T-cell (primary cell): ENCODE measurements around the gene LMO1. TPM values are rescaled to one million over a fixed set of nuclear protein-coding genes. Genes with fewer than 3 reads are reported as not detected.

Experiments used
- ATAC-seq, 4 experiments: fragments of 200-7000 bp in 3 of 4; fragments of 150-1000 bp in 1 of 4; cut with Tn5 transposase; replicated peaks in 1 of 4; 1 replicate in 3 of 4; 2 replicates in 1 of 4; pipeline ENCODE4 v1.10.0; 2021; ENCODE audit warnings: moderate library complexity in 3 of 4, mild to moderate bottlenecking in 2 of 4, moderate number of reproducible peaks in 1 of 4
- CTCF ChIA-PET, 2 donors: fragments of 300-600 bp; sonication (Branson Sonifier 250); formaldehyde crosslinking; loops; one replicate each; lab custom pipeline; 2022; ENCODE audit warnings: antibody characterized with exemption in 2 of 2; lab: Charles Lee
- POLR2A ChIA-PET, 2 donors: fragments of 300-600 bp; sonication (Branson Sonifier 250); formaldehyde crosslinking; loops; one replicate each; lab custom pipeline; 2022; ENCODE audit warnings: antibody characterized with exemption in 2 of 2; lab: Charles Lee
- DNase-seq, 35 experiments: peaks; one replicate each; pipeline versions ENCODE4 v3.0.0 to v3.0.0-alpha.2; 2013 to 2023
- H3K27ac ChIP-seq: one replicate; pipeline ENCODE4 v1.5.1; 2013; ENCODE audit warnings: low read length
- H3K27me3 ChIP-seq, 2 experiments: replicated peaks in 1 of 2; 1 replicate in 1 of 2; 2 replicates in 1 of 2; pipeline versions ENCODE4 v1.6.1 to v1.7.0; 2013; ENCODE audit warnings: low read length in 1 of 2, mixed read lengths in 1 of 2; ENCODE audit not compliant: control insufficient read depth in 2 of 2, insufficient read depth in 2 of 2; ENCODE audit errors: extremely low read depth in 1 of 2
- H3K36me3 ChIP-seq, 2 donors: 1 replicate in 1 of 2; 2 replicates in 1 of 2; pipeline versions ENCODE4 v1.6.1 to v1.7.0; 2013; ENCODE audit warnings: low read length in 1 of 2; ENCODE audit not compliant: control insufficient read depth in 2 of 2, insufficient read depth in 1 of 2; ENCODE audit errors: extremely low read depth in 1 of 2
- H3K4me1 ChIP-seq, 2 experiments: 1 replicate in 1 of 2; 2 replicates in 1 of 2; pipeline versions ENCODE4 v1.6.1 to v1.7.0; 2013; ENCODE audit warnings: low read length in 2 of 2, mixed read lengths in 1 of 2; ENCODE audit not compliant: insufficient read depth in 2 of 2, control insufficient read depth in 1 of 2; ENCODE audit errors: extremely low read depth in 1 of 2
- H3K4me3 ChIP-seq, 2 donors: 1 replicate in 1 of 2; 2 replicates in 1 of 2; pipeline versions ENCODE4 v1.5.1 to v1.7.0; 2013; ENCODE audit warnings: mild to moderate bottlenecking in 2 of 2, low read length in 1 of 2, moderate library complexity in 1 of 2; ENCODE audit not compliant: control insufficient read depth in 1 of 2; ENCODE audit errors: extremely low read depth in 1 of 2
- H3K9me3 ChIP-seq: 2 replicates; pipeline ENCODE4 v1.7.0; 2013
- H3K27ac Mint-ChIP-seq, 2 donors: one replicate each; pipeline ENCODE4 v1.8.0; 2020 to 2021; ENCODE audit warnings: mild to moderate bottlenecking in 2 of 2, mixed read lengths in 2 of 2
- H3K27me3 Mint-ChIP-seq, 2 donors: one replicate each; pipeline ENCODE4 v1.8.0; 2021 to 2022; ENCODE audit warnings: mixed read lengths in 2 of 2
- H3K36me3 Mint-ChIP-seq: one replicate; pipeline ENCODE4 v1.8.0; 2021; ENCODE audit warnings: mixed read lengths
- H3K4me1 Mint-ChIP-seq, 3 donors: one replicate each; pipeline ENCODE4 v1.8.0; 2020 to 2022; ENCODE audit warnings: mixed read lengths in 3 of 3, mild to moderate bottlenecking in 1 of 3
- H3K4me3 Mint-ChIP-seq, 3 donors: one replicate each; pipeline ENCODE4 v1.8.0; 2020 to 2022; ENCODE audit warnings: mild to moderate bottlenecking in 3 of 3, mixed read lengths in 3 of 3, moderate library complexity in 3 of 3
- H3K9me3 Mint-ChIP-seq, 3 donors: one replicate each; pipeline ENCODE4 v1.8.0; 2020 to 2022; ENCODE audit warnings: mixed read lengths in 3 of 3
- WGBS: methylation state at CpG from one replicate; pipeline ENCODE4 v1.1.5; 2013; ENCODE audit warnings: missing lambda C conversion rate; ENCODE audit not compliant: insufficient coverage; 5-methylcytosine and 5-hydroxymethylcytosine counted together
- total RNA-seq, 35 experiments: library from RNA in 6 of 35; stranded (reverse) in 6 of 35; fragments of 120-200 nt in 1 of 35; gene quantifications; one replicate each; pipeline versions ENCODE4 v1.2.1 to v1.2.4 and lab custom pipeline; 2013 to 2026

The LMO1 gene
- total RNA-seq, 5 donors from 2014 or later (not counting 1 experiment from before 2014, with no cell fraction given): not detected

- Histone ChIP-seq H3K4me3 (no peak overlapping the region), H3K36me3 (no peaks in the 10 kb centered on the region), H3K9me3 (no peaks in the 10 kb centered on the region), H3K4me1 (no peaks in the 10 kb centered on the region), H3K27ac (no peak overlapping the region), H3K27me3 (peaks cover 0 to 20% of the 10 kb centered on the region in 2 experiments)
- DNase-seq (no peak), ATAC-seq (no peak)
- WGBS: 88% methylated on average over 11 of the region's 11 CpGs
- Mint-ChIP-seq H3K4me3 (no peak overlapping the region), H3K9me3 (no peaks in the 10 kb centered on the region), H3K4me1 (no peaks in the 10 kb centered on the region), H3K27ac (no peak overlapping the region), H3K36me3 (no peaks in the 10 kb centered on the region), H3K27me3 (no peaks in the 10 kb centered on the region)
- ChIA-PET POLR2A (no interaction called here), CTCF (interaction anchor here in 1 of 2 donors (1.1 kb wide), 1 partner anchor 10 kb away, joined by 3 read pairs; no protein-coding TSS in a partner anchor)
Measured at GRCh38 chr11:8218840-8219239, 44.8 kb downstream of the LMO1 start.

GRCh38 chr11:8218409-8218808 lies 45.3 kb downstream of the LMO1 start:
- DNase-seq (no peak), ATAC-seq (no peak)
- H3K27me3 ChIP-seq: peaks cover 0 to 20% of the 10 kb centered on the region in 2 experiments
- ChIA-PET POLR2A (no interaction called here), CTCF (interaction anchor here in 1 of 2 donors (1.1 kb wide), 1 partner anchor 10 kb away, joined by 3 read pairs; no protein-coding TSS in a partner anchor)
- Mint-ChIP-seq H3K27me3 (no peaks in the 10 kb centered on the region), H3K9me3 (no peaks in the 10 kb centered on the region), H3K4me3 (no peak overlapping the region), H3K4me1 (no peaks in the 10 kb centered on the region), H3K27ac (no peak overlapping the region), H3K36me3 (no peaks in the 10 kb centered on the region)
- H3K4me1 ChIP-seq: no peaks in the 10 kb centered on the region
- no peak overlapping the region for H3K4me3 ChIP-seq
- H3K9me3 ChIP-seq: no peaks in the 10 kb centered on the region
- no peaks in the 10 kb centered on the region for H3K36me3 ChIP-seq
- no peak overlapping the region for H3K27ac ChIP-seq
- 83% methylated on average over 1 of the region's 4 CpGs for WGBS

GRCh38 chr11:8217926-8218325 lies 45.8 kb downstream of the LMO1 start:
- Histone ChIP-seq H3K27me3 (peaks cover 0 to 20% of the 10 kb centered on the region in 2 experiments), H3K4me3 (no peak overlapping the region), H3K27ac (no peak overlapping the region), H3K36me3 (no peaks in the 10 kb centered on the region), H3K4me1 (no peaks in the 10 kb centered on the region), H3K9me3 (no peaks in the 10 kb centered on the region)
- CTCF ChIA-PET: interaction anchor here in 1 of 2 donors (0.7 to 1.1 kb wide), 2 partner anchors 11 to 126 kb away, joined by 3 read pairs; no protein-coding TSS in a partner anchor
- no peak overlapping the region for H3K27ac Mint-ChIP-seq
- no peaks in the 10 kb centered on the region for H3K4me1 Mint-ChIP-seq
- 72% methylated on average over 11 of the region's 11 CpGs for WGBS
- POLR2A ChIA-PET: no interaction called here
- no peaks in the 10 kb centered on the region for H3K9me3 Mint-ChIP-seq
- no peak overlapping the region for H3K4me3 Mint-ChIP-seq
- DNase-seq (no peak), ATAC-seq (no peak)
- H3K27me3 Mint-ChIP-seq: no peaks in the 10 kb centered on the region
- H3K36me3 Mint-ChIP-seq: no peaks in the 10 kb centered on the region

- no peak for ATAC-seq
- no peak for DNase-seq
- no peak overlapping the region for H3K4me3 Mint-ChIP-seq
- H3K27ac Mint-ChIP-seq: no peak overlapping the region
- no peaks in the 10 kb centered on the region for H3K36me3 ChIP-seq
- ChIA-PET CTCF (interaction anchor here in 1 of 2 donors (0.7 kb wide), 1 partner anchor 125 kb away, joined by 3 read pairs; no protein-coding TSS in a partner anchor), POLR2A (no interaction called here)
- no peak overlapping the region for H3K4me3 ChIP-seq
- H3K27me3 ChIP-seq: peaks cover 0 to 16% of the 10 kb centered on the region in 2 experiments
- H3K9me3 Mint-ChIP-seq: no peaks in the 10 kb centered on the region
- no peaks in the 10 kb centered on the region for H3K4me1 Mint-ChIP-seq
- H3K27ac ChIP-seq: no peak overlapping the region
- H3K27me3 Mint-ChIP-seq: no peaks in the 10 kb centered on the region
- no peaks in the 10 kb centered on the region for H3K36me3 Mint-ChIP-seq
- no peaks in the 10 kb centered on the region for H3K9me3 ChIP-seq
- 78% methylated on average over 1 of the region's 4 CpGs for WGBS
- no peaks in the 10 kb centered on the region for H3K4me1 ChIP-seq
Measured at GRCh38 chr11:8217136-8217535, 46.5 kb downstream of the LMO1 start.

- no peak overlapping the region for H3K4me3 ChIP-seq
- ChIA-PET POLR2A (no interaction called here), CTCF (no interaction called here)
- 67% methylated on average over 3 of the region's 4 CpGs for WGBS
- Mint-ChIP-seq H3K9me3 (no peaks in the 10 kb centered on the region), H3K4me1 (no peaks in the 10 kb centered on the region), H3K36me3 (no peaks in the 10 kb centered on the region), H3K4me3 (no peak overlapping the region), H3K27ac (no peak overlapping the region), H3K27me3 (peaks cover 3 to 7% of the 10 kb centered on the region in 2 donors)
- no peaks in the 10 kb centered on the region for H3K36me3 ChIP-seq
- ATAC-seq (no peak), DNase-seq (no peak)
- no peaks in the 10 kb centered on the region for H3K4me1 ChIP-seq
- no peak overlapping the region for H3K27ac ChIP-seq
- H3K27me3 ChIP-seq: peaks cover 0 to 20% of the 10 kb centered on the region in 2 experiments
- H3K9me3 ChIP-seq: no peaks in the 10 kb centered on the region
Measured at GRCh38 chr11:8213376-8213775, 50.3 kb downstream of the LMO1 start.

GRCh38 chr11:8209208-8209807 lies 54.4 kb downstream of the LMO1 start:
- ChIA-PET POLR2A (no interaction called here), CTCF (no interaction called here)
- ATAC-seq: no peak
- no peak overlapping the region for H3K27ac Mint-ChIP-seq
- H3K27me3 Mint-ChIP-seq: peaks cover 10 to 38% of the 10 kb centered on the region in 2 donors
- peaks cover 0 to 3% of the 10 kb centered on the region in 2 experiments for H3K4me1 ChIP-seq
- no peaks in the 10 kb centered on the region for H3K36me3 ChIP-seq
- peak in 5 of 35 experiments; percentile 10 to 24 (median 12) for DNase-seq
- no peaks in the 10 kb centered on the region for H3K9me3 Mint-ChIP-seq
- no peak overlapping the region for H3K4me3 ChIP-seq
- H3K4me3 Mint-ChIP-seq: no peak overlapping the region
- peaks cover 0 to 42% of the 10 kb centered on the region in 2 experiments for H3K27me3 ChIP-seq
- H3K9me3 ChIP-seq: no peaks in the 10 kb centered on the region
- WGBS: 79% methylated on average over 2 of the region's 4 CpGs
- peaks cover 6 to 13% (median 9%) of the 10 kb centered on the region in 3 donors for H3K4me1 Mint-ChIP-seq
- H3K36me3 Mint-ChIP-seq: no peaks in the 10 kb centered on the region
- no peak overlapping the region for H3K27ac ChIP-seq
